ENCODE results near the gene ADCK1.

Gene ADCK1

GRCh38 chr14:77837926-77838325 lies 38.0 kb downstream of the ADCK1 start:
- Histone ChIP-seq H3K4me3 (ENCODE audit: low read depth, low read length) (no peak overlapping the region), H2AFZ (no peak overlapping the region), H3K27me3 (ENCODE audit: control insufficient read depth, insufficient read depth, low read length) (no peaks in the 10 kb centered on the region), H3K4me2 (ENCODE audit: low read length) (no peak overlapping the region), H3K4me1 (no peaks in the 10 kb centered on the region), H3K79me2 (no peaks in the 10 kb centered on the region), H3K27ac (no peak overlapping the region), H3K36me3 (ENCODE audit: control insufficient read depth, insufficient read depth, low read length) (no peaks in the 10 kb centered on the region), H3K9ac (no peak overlapping the region), H3K9me3 (ENCODE audit: control insufficient read depth, low read length) (no peaks in the 10 kb centered on the region)
- no peak for TF ChIP-seq CTCF (IDR thresholded peaks at IDR 0.05)

- H3K9ac ChIP-seq: no peak overlapping the region
- H3K27ac ChIP-seq: no peak overlapping the region
- H3K36me3 ChIP-seq (ENCODE audit: control insufficient read depth, insufficient read depth, low read length): no peaks in the 10 kb centered on the region
- no peak overlapping the region for H3K4me2 ChIP-seq (ENCODE audit: low read length)
- TF ChIP-seq CTCF (IDR thresholded peaks at IDR 0.05): no peak
- H3K4me3 ChIP-seq (ENCODE audit: low read depth, low read length): no peak overlapping the region
- no peaks in the 10 kb centered on the region for H3K27me3 ChIP-seq (ENCODE audit: control insufficient read depth, insufficient read depth, low read length)
- no peak overlapping the region for H2AFZ ChIP-seq
- no peaks in the 10 kb centered on the region for H3K79me2 ChIP-seq
- H3K9me3 ChIP-seq (ENCODE audit: control insufficient read depth, low read length): no peaks in the 10 kb centered on the region
- H3K4me1 ChIP-seq: no peaks in the 10 kb centered on the region
Measured at GRCh38 chr14:77838831-77839511, 39.1 kb downstream of the ADCK1 start.

- no peak overlapping the region for H2AFZ ChIP-seq
- H3K27me3 ChIP-seq (ENCODE audit: control insufficient read depth, insufficient read depth, low read length): no peaks in the 10 kb centered on the region
- H3K4me1 ChIP-seq: no peaks in the 10 kb centered on the region
- no peak for TF ChIP-seq CTCF (IDR thresholded peaks at IDR 0.05)
- no peaks in the 10 kb centered on the region for H3K79me2 ChIP-seq
- H3K4me3 ChIP-seq (ENCODE audit: low read depth, low read length): no peak overlapping the region
- no peak overlapping the region for H3K27ac ChIP-seq
- no peaks in the 10 kb centered on the region for H3K9me3 ChIP-seq (ENCODE audit: control insufficient read depth, low read length)
- no peaks in the 10 kb centered on the region for H3K36me3 ChIP-seq (ENCODE audit: control insufficient read depth, insufficient read depth, low read length)
- no peak overlapping the region for H3K9ac ChIP-seq
- no peak overlapping the region for H3K4me2 ChIP-seq (ENCODE audit: low read length)
Measured at GRCh38 chr14:77843195-77843594, 43.3 kb downstream of the ADCK1 start.

GRCh38 chr14:77843651-77844050 lies 43.7 kb downstream of the ADCK1 start:
- no peak overlapping the region for H3K27ac ChIP-seq
- no peaks in the 10 kb centered on the region for H3K79me2 ChIP-seq
- H3K9ac ChIP-seq: no peak overlapping the region
- no peak for TF ChIP-seq CTCF (IDR thresholded peaks at IDR 0.05)
- H2AFZ ChIP-seq: no peak overlapping the region
- H3K4me1 ChIP-seq: no peaks in the 10 kb centered on the region
- no peaks in the 10 kb centered on the region for H3K27me3 ChIP-seq (ENCODE audit: control insufficient read depth, insufficient read depth, low read length)
- no peak overlapping the region for H3K4me3 ChIP-seq (ENCODE audit: low read depth, low read length)
- H3K9me3 ChIP-seq (ENCODE audit: control insufficient read depth, low read length): no peaks in the 10 kb centered on the region
- H3K36me3 ChIP-seq (ENCODE audit: control insufficient read depth, insufficient read depth, low read length): no peaks in the 10 kb centered on the region
- H3K4me2 ChIP-seq (ENCODE audit: low read length): no peak overlapping the region

GRCh38 chr14:77844802-77845201 lies 44.9 kb downstream of the ADCK1 start:
- H3K79me2 ChIP-seq: no peaks in the 10 kb centered on the region
- no peak overlapping the region for H3K9ac ChIP-seq
- no peak for TF ChIP-seq CTCF (IDR thresholded peaks at IDR 0.05)
- H3K4me1 ChIP-seq: no peaks in the 10 kb centered on the region
- H3K9me3 ChIP-seq (ENCODE audit: control insufficient read depth, low read length): no peaks in the 10 kb centered on the region
- no peak overlapping the region for H2AFZ ChIP-seq
- no peak overlapping the region for H3K4me2 ChIP-seq (ENCODE audit: low read length)
- no peaks in the 10 kb centered on the region for H3K36me3 ChIP-seq (ENCODE audit: control insufficient read depth, insufficient read depth, low read length)
- no peak overlapping the region for H3K27ac ChIP-seq
- no peak overlapping the region for H3K4me3 ChIP-seq (ENCODE audit: low read depth, low read length)
- H3K27me3 ChIP-seq (ENCODE audit: control insufficient read depth, insufficient read depth, low read length): no peaks in the 10 kb centered on the region

Data from parathyroid adenoma (tissue), 2 donors.